Panc1 (cell line): Measurements from ENCODE around the gene ZNF573. TPM values are rescaled to one million over a fixed set of nuclear protein-coding genes. Genes with fewer than 3 reads are reported as not detected.

Experiments used
- ATAC-seq: fragments of 200-7000 bp; cut with Tn5 transposase; 2 replicates; pipeline ENCODE4 v1.9.1; 2020; ENCODE audit warnings: mild to moderate bottlenecking, moderate library complexity
- Bru-seq: library from RNA; stranded (reverse); fragments of 400-500 nt; gene quantifications from one replicate; lab custom pipeline; 2021; lab: Mats Ljungman, UMichigan
- BruChase-seq, 2 experiments: library from RNA; stranded (reverse); fragments of 400-500 nt; gene quantifications; one replicate each; lab custom pipeline; 2021; lab: Mats Ljungman, UMichigan
- BruUV-seq: library from RNA; stranded (reverse); fragments of 400-500 nt; replicated peaks from 2 replicates; lab custom pipeline; 2021; lab: Mats Ljungman, UMichigan
- CTCF ChIA-PET: fragments of 300-600 bp; sonication (Branson Sonifier 250); formaldehyde crosslinking; loops from one replicate; lab custom pipeline; 2022; ENCODE audit warnings: antibody characterized with exemption; lab: Charles Lee
- POLR2A ChIA-PET: fragments of 300-600 bp; sonication (Branson Sonifier 250); formaldehyde crosslinking; loops from one replicate; lab custom pipeline; 2022; ENCODE audit warnings: antibody characterized with exemption; lab: Charles Lee
- DNase-seq: peaks from one replicate; pipeline ENCODE4 v3.0.0-alpha.2; 2010; ENCODE audit warnings: low read depth, low spot score
- H3K27ac ChIP-seq: 2 replicates; pipeline ENCODE4 v1.5.1; 2011; ENCODE audit warnings: mild to moderate bottlenecking, low read length, inconsistent platforms
- H3K27me3 ChIP-seq: fragments of 200-500 bp; sonication (Bioruptor generic); 2 replicates; pipeline ENCODE4 v1.6.0; 2014; ENCODE audit warnings: low read length, inconsistent platforms; ENCODE audit not compliant: control insufficient read depth, insufficient read depth
- H3K36me3 ChIP-seq: fragments of 200-500 bp; sonication (Bioruptor generic); 2 replicates; pipeline ENCODE4 v1.5.1; 2014; ENCODE audit warnings: inconsistent platforms, mild to moderate bottlenecking, low read length, moderate library complexity; ENCODE audit not compliant: control insufficient read depth, insufficient read depth
- H3K4me1 ChIP-seq: 2 replicates; pipeline ENCODE4 v1.5.1; 2011; ENCODE audit warnings: inconsistent platforms, mild to moderate bottlenecking, low read length, moderate library complexity; ENCODE audit not compliant: control insufficient read depth, insufficient read depth
- H3K4me3 ChIP-seq, 2 experiments: 2 replicates each; pipeline ENCODE4 v1.5.1; 2011 to 2012; ENCODE audit warnings: low read depth in 2 of 2, low read length in 2 of 2, mild to moderate bottlenecking in 2 of 2, inconsistent platforms in 1 of 2, moderate library complexity in 1 of 2
- H3K9me3 ChIP-seq: fragments of 200-500 bp; sonication (Bioruptor generic); 2 replicates; pipeline ENCODE4 v1.5.1; 2014; ENCODE audit warnings: low read depth, mild to moderate bottlenecking, inconsistent platforms, low read length, moderate library complexity; ENCODE audit not compliant: control insufficient read depth, insufficient read depth
- POLR2AphosphoS5 ChIP-seq: IDR thresholded peaks from 2 replicates; pipeline ENCODE4 v1.6.1; 2012; ENCODE audit warnings: mild to moderate bottlenecking, low read depth, low read length, moderate library complexity
- SIN3A ChIP-seq: IDR thresholded peaks from 2 replicates; pipeline ENCODE4 v1.6.1; 2012; ENCODE audit warnings: low read depth, mild to moderate bottlenecking, low read length, moderate library complexity, borderline replicate concordance; ENCODE audit not compliant: insufficient read depth
- TCF7L2 ChIP-seq: IDR thresholded peaks from 2 replicates; pipeline ENCODE4 v1.6.1; 2011; ENCODE audit warnings: mild to moderate bottlenecking, low read depth, low read length, inconsistent platforms
- in situ Hi-C: cut with HindIII; loops from 2 replicates; pipeline ENCODE4 v1.10.0; 2016; ENCODE audit warnings: low sequenced_read_pairs, low pct_unique_long_range_greater_than_20kb
- intact Hi-C: fragments of 100-400 bp; cut with micrococcal nuclease; formaldehyde crosslinking; loops from one replicate; pipeline ENCODE4 v1.10.0; 2022; ENCODE audit not compliant: unreplicated experiment
- long read RNA-seq: library from polyadenylated mRNA; unstranded; transcript quantifications from one replicate; pipeline ENCODE4 v2.0.0, GENCODE V29; 2021; ENCODE audit not compliant: unreplicated experiment
- polyA plus RNA-seq: library from polyadenylated mRNA; unstranded; fragments of >200 nt; gene quantifications from one replicate; pipeline ENCODE4 v1.2.1, GENCODE V29; 2012; ENCODE audit warnings: missing spikeins; ENCODE audit not compliant: insufficient read length
- total RNA-seq: library from RNA; stranded (reverse); gene quantifications from one replicate; pipeline ENCODE4 v1.2.1, GENCODE V29; 2021; ENCODE audit not compliant: unreplicated experiment
- TF ChIP-seq, protein P1 (sequence below), 2 experiments: IDR thresholded peaks; 2 replicates each; pipeline ENCODE4 v1.6.1; 2011 to 2012; ENCODE audit warnings: low read depth in 2 of 2, control low read depth in 1 of 2, low read length in 1 of 2, mild to moderate bottlenecking in 1 of 2, moderate library complexity in 1 of 2; ENCODE audit not compliant: insufficient read depth in 1 of 2
- TF ChIP-seq, protein P2 (sequence below): fragments of 450-650 bp; IDR thresholded peaks from 2 replicates; pipeline ENCODE4 v1.5.1; 2017; ENCODE audit warnings: mild to moderate bottlenecking

Gene ZNF573
- total RNA-seq (13.3 TPM), Bru-seq, nascent RNA (percentile 52 among the genes with signal in this experiment), BruChase-seq, experiment 1, labeled RNA remaining after a 2-hour chase (percentile 56 among the genes with signal in this experiment), BruChase-seq, experiment 2, labeled RNA remaining after a 6-hour chase (percentile 56 among the genes with signal in this experiment)
- polyA plus RNA-seq = 4.4 TPM
- long read RNA-seq, partial matches to known transcripts = 0 of 28 reads
- long read RNA-seq, other reads (novel, unspliced or antisense) = 24 of 28 reads

DNA sequence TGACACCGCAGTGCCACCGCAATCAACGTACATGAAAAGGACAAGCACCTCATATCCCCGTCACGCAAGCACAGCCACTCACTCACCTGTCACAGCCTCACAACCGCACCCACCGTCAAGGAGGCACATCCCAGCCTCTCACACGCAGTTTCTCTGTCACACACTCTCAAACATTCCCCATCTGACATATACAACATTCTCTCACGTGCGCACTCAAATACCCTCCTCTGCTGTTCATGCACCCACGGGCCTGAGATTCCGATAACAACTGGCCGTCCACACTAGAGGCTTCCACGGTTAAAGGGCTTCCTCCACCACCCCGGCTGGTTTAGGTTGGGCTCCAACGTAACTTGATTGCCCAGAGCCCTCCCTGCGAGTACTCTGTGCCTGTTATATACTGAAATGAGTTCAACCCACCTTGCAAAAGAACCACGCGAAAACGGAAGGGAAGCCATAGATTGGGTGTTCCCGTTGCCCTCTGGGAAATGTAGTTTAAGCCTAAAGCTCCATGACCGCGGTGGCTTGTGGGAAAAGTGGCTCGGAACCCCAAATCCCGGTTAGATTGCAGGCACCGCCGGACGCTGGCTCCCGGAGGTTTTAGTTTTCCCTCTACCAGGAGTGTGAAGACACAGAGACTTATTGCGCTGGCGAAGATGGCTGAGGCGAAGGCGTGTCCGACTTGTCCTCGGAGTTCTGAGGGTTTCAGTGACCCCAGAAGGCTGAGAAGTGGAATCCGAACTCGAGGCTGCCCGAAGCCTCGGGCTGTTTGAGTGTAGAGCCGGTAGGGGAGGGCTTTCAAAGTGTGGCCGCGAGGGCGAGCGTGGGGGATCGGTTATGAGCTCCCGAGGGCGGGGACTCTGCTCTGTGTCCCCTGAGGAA lies at the start of gene ZNF573:
TSS of gene ZNF573 (minus strand) at position 460 of the 879 bp plus-strand sequence. CDS start 5,857 bp downstream, outside the sequence.
- Histone ChIP-seq H3K36me3 (no peaks in the 10 kb centered on the region), H3K9me3 (peaks cover 6% of the 10 kb centered on the region; the same call in 1 of the 2 replicates), H3K27me3 (no peaks in the 10 kb centered on the region), H3K4me1 (no peaks in the 10 kb centered on the region), H3K27ac (peak within 1 kb of the TSS; percentile 93), H3K4me3 (peak within 1 kb of the TSS; percentile 66 to 99)
- peak; percentile 98 for TF ChIP-seq POLR2AphosphoS5
- TF ChIP-seq, protein P1, sequence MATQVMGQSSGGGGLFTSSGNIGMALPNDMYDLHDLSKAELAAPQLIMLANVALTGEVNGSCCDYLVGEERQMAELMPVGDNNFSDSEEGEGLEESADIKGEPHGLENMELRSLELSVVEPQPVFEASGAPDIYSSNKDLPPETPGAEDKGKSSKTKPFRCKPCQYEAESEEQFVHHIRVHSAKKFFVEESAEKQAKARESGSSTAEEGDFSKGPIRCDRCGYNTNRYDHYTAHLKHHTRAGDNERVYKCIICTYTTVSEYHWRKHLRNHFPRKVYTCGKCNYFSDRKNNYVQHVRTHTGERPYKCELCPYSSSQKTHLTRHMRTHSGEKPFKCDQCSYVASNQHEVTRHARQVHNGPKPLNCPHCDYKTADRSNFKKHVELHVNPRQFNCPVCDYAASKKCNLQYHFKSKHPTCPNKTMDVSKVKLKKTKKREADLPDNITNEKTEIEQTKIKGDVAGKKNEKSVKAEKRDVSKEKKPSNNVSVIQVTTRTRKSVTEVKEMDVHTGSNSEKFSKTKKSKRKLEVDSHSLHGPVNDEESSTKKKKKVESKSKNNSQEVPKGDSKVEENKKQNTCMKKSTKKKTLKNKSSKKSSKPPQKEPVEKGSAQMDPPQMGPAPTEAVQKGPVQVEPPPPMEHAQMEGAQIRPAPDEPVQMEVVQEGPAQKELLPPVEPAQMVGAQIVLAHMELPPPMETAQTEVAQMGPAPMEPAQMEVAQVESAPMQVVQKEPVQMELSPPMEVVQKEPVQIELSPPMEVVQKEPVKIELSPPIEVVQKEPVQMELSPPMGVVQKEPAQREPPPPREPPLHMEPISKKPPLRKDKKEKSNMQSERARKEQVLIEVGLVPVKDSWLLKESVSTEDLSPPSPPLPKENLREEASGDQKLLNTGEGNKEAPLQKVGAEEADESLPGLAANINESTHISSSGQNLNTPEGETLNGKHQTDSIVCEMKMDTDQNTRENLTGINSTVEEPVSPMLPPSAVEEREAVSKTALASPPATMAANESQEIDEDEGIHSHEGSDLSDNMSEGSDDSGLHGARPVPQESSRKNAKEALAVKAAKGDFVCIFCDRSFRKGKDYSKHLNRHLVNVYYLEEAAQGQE (IDR thresholded peaks at IDR 0.05; ENCODE audit: insufficient read depth in 1 of 2, low read depth in 2 of 2, low read length in 1 of 2) = no peak; a peak in 1 of 4 replicates
- TF ChIP-seq, protein P2, sequence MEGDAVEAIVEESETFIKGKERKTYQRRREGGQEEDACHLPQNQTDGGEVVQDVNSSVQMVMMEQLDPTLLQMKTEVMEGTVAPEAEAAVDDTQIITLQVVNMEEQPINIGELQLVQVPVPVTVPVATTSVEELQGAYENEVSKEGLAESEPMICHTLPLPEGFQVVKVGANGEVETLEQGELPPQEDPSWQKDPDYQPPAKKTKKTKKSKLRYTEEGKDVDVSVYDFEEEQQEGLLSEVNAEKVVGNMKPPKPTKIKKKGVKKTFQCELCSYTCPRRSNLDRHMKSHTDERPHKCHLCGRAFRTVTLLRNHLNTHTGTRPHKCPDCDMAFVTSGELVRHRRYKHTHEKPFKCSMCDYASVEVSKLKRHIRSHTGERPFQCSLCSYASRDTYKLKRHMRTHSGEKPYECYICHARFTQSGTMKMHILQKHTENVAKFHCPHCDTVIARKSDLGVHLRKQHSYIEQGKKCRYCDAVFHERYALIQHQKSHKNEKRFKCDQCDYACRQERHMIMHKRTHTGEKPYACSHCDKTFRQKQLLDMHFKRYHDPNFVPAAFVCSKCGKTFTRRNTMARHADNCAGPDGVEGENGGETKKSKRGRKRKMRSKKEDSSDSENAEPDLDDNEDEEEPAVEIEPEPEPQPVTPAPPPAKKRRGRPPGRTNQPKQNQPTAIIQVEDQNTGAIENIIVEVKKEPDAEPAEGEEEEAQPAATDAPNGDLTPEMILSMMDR = no peak
- TF ChIP-seq SIN3A = peak; percentile 69; the same call in 1 of the 2 replicates
- TF ChIP-seq TCF7L2 = peak; percentile 74
- TSS peak; percentile 82 for BruUV-seq
- ChIA-PET POLR2A (interaction anchor here (0.6 kb wide), 1 partner anchor 404 kb away, joined by 3 read pairs; no protein-coding TSS in a partner anchor), CTCF (interaction anchor here (0.6 to 0.7 kb wide), 2 partner anchors 8 to 133 kb away, joined by 3 read pairs; no protein-coding TSS in a partner anchor)
- ATAC-seq (peak; percentile 98), DNase-seq (peak; percentile 78)
- intact Hi-C loops = no loop called here
- in situ Hi-C loops = no loop called here

DNA sequence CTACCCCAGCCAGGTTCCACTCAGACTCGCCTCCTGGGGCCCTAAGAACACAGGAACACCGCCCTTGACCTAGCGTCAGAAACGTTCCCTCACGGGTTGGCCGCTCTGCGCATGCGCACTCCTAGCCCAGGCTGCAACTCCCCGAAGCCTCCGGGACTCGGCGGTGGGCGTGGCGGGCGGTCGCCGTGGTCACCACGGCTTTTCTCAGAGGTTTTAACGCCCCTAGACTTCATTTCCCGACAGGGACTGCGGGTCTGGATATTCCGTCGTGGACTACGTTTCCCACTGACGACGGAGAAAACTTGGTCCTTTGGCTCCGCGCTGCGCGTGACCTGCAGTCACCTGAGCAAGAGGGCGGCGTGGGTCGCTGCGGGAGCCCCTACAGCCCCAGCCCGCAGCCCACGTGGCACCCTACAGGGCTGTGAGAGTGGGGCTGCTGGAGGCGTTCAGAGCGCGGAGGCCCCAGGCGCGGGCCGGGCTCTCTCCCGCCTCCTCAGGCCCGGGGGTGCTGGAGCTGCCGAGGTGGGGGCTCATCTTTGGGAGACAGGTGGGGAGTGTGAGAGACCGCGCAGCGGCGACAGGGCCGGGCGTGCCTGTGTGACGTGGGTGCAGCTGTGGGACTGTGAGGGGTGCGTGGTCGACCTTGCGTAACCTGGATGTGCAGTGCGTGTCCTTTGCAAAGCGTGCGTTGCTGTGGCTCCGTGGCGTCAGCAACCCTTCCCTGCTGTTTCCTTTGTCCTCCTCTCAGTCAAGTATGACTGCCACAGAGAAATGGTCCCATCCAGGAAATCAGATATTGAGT lies 38.0 kb upstream of the ZNF573 start:
- H3K27me3 ChIP-seq = no peaks in the 10 kb centered on the region
- no TSS peak for BruUV-seq

More for the DNA sequence above, 38.0 kb upstream of the ZNF573 start:
- Histone ChIP-seq H3K27ac (no peak overlapping the region), H3K36me3 (no peaks in the 10 kb centered on the region), H3K4me1 (no peaks in the 10 kb centered on the region), H3K9me3 (peaks cover 7% of the 10 kb centered on the region; the same call in 1 of the 2 replicates), H3K4me3 (no peak overlapping the region; a peak in 1 of 4 replicates)
- TF ChIP-seq, protein P2 = no peak
- TF ChIP-seq POLR2AphosphoS5 (no peak), SIN3A (no peak), TCF7L2 (no peak)
- TF ChIP-seq, protein P1 (IDR thresholded peaks at IDR 0.05; ENCODE audit: insufficient read depth in 1 of 2, low read depth in 2 of 2, low read length in 1 of 2) = no peak
- intact Hi-C loops (no loop called here), in situ Hi-C loops (no loop called here)
- ChIA-PET CTCF (no interaction called here), POLR2A (no interaction called here)
- DNase-seq (no peak), ATAC-seq (no peak)
